K562 treated with DMSO at 1 percent for 12 hours (cell line): ENCODE data around the gene NCMAP. TPM values are rescaled to one million over a fixed set of nuclear protein-coding genes. Genes with fewer than 3 reads are reported as not detected.

Experiments
- total RNA-seq: library from RNA; unstranded; fragments of 300-600 nt; gene quantifications from 2 replicates; pipeline ENCODE4 v1.2.3, GENCODE V29; 2022; ENCODE audit not compliant: insufficient read depth

Gene NCMAP, protein sequence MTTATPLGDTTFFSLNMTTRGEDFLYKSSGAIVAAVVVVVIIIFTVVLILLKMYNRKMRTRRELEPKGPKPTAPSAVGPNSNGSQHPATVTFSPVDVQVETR
- not detected in 2 replicates for total RNA-seq

GRCh38 chr1:24555591-24556413 lies at the start of gene NCMAP:
NCMAP (plus strand) TSS chr1:24556087; CDS start chr1:24595431, 39,344 bp downstream.

DNA sequence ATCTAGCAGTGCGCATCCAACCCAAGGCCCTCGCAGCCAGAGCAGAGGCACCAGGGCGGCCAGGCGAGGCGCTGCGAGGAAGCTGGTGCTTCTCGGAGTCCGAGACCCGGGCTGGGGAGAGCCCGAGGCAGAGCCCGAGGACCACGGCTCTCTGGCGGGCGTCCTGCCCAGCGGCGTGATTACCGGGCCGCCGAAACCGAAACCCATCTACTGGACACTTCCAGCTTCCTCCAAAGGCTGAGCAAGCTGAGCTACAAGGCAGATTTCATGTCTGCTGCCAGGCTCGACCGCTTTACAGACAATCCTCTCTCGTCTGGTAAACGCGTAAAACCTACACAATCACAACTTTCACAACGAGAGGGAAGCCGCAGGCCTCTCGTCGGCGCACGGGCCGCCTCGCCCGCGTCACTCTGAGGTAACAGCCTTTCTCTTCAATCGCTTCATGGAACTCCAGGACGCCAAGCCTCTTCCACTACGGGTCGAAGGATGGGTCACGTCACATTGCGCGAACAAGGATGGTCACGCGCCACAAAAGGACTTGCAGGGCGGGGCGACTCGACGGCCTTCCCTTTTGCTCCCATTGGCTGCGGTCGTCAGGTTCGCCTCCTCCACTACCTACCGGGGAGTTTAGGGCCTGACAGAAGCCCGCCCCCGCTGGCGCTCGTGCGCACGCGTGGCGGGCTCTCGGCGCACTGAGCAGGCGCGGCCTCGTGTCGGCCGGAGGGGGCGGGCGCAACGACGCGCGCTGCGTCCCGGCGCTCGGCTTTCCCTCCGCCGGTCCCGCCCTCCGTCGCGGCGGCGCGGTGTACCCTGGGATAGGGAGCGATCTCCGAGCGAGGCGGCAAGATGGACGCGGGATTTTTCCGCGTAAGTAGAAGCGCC lies 86.8 kb downstream of the NCMAP start, which contains the start of gene SRRM1:
Gene SRRM1, plus strand, starts transcription at position 822 of the 882 bp plus-strand sequence. Its CDS starts 25 bp downstream, at position 847.

Other genes with a start within 250 kb of the NCMAP start
- not detected in 2 replicates for gene GRHL3, start 236.7 kb upstream of the NCMAP start, total RNA-seq
- 4.6 and 10.0 TPM in 2 replicates for gene STPG1, start 142.3 kb upstream of the NCMAP start, total RNA-seq
- gene NIPAL3, start 140.3 kb upstream of the NCMAP start, total RNA-seq = 10.2 and 31.5 TPM in 2 replicates
- 1.0 and 3.5 TPM in 2 replicates for gene RCAN3, start 53.3 kb upstream of the NCMAP start, total RNA-seq
- gene SRRM1, start 87.2 kb downstream of the NCMAP start, total RNA-seq = 20.9 and 125 TPM in 2 replicates
- 24.2 and 91.2 TPM in 2 replicates for gene CLIC4, start 189.4 kb downstream of the NCMAP start, total RNA-seq